Measurements from ENCODE around the gene DCDC1. TPM values are rescaled to one million over a fixed set of nuclear protein-coding genes. Genes with fewer than 3 reads are reported as not detected.

DCDC1 gene
- total and polyA plus RNA-seq, 9 of the 15 experiments (the other 6 are each of a cell fraction or from before 2014, with no cell fraction given), result 0.05 to 0.18 (median 0.08) TPM; not detected in 3

- Histone ChIP-seq H3K4me2 (ENCODE audit: insufficient read depth, low read length) (no peak overlapping the region), H3K4me3 (no peak overlapping the region), H3K9me1 (ENCODE audit: control insufficient read depth, insufficient read depth, low read length) (no peaks in the 10 kb centered on the region), H4K20me1 (replicated peaks; ENCODE audit: control insufficient read depth, insufficient read depth, low read length) (no peaks in the 10 kb centered on the region), H3K27ac (ENCODE audit: extremely low read depth, low read depth, low read length) (no peak overlapping the region), H3K9ac (ENCODE audit: insufficient read depth in 1 of 2, low read depth in 2 of 2, low read length in 2 of 2) (no peak overlapping the region), H2AFZ (ENCODE audit: low read depth, low read length) (no peak overlapping the region), H3K27me3 (ENCODE audit: control insufficient read depth in 2 of 2, insufficient read depth in 2 of 2, low read length in 2 of 2) (no peaks in the 10 kb centered on the region), H3K36me3 (ENCODE audit: control insufficient read depth, insufficient read depth, low read length) (no peaks in the 10 kb centered on the region), H3K79me2 (ENCODE audit: control insufficient read depth, insufficient read depth, low read length) (no peaks in the 10 kb centered on the region), H3K4me1 (replicated peaks in 1 of 2; ENCODE audit: control insufficient read depth in 2 of 2, insufficient read depth in 2 of 2, low read length in 2 of 2) (no peaks in the 10 kb centered on the region), H3K9me3 (replicated peaks; ENCODE audit: control insufficient read depth, insufficient read depth, low read depth, low read length) (no peaks in the 10 kb centered on the region; the same call in 1 of the 2 replicates)
- CTCF ChIA-PET (ENCODE audit: low intra/inter-chr PET ratio), result no interaction called here
- FAIRE-seq, result no peak
- no peak for ATAC-seq
- POLR2A ChIA-PET, result no interaction called here
- no TSS peak for BruUV-seq (replicated peaks)
- in situ Hi-C loops (cut with MboI) (no loop called here), intact Hi-C loops (cut with micrococcal nuclease) (no loop called here)
- DNase-seq (ENCODE audit: extremely low read depth in 1 of 4, low spot score in 3 of 4), result no peak
- TF ChIP-seq NCOA6 (IDR thresholded peaks at IDR 0.05) (no peak), ZBTB12 (CRISPR knock-in tag; IDR thresholded peaks at IDR 0.05) (no peak), SREBF2 (CRISPR knock-in tag; IDR thresholded peaks at IDR 0.05) (no peak), ZNF592 (IDR thresholded peaks at IDR 0.05) (no peak), E2F4 (CRISPR knock-in tag; IDR thresholded peaks at IDR 0.05; ENCODE audit: low read depth) (no peak), ZBTB40 (IDR thresholded peaks at IDR 0.05) (no peak), ZBTB40 (CRISPR knock-in tag; IDR thresholded peaks at IDR 0.05) (no peak)
These were observed 402.0 kb downstream of the DCDC1 start for GRCh38 chr11:30967579-30967978.

All from K562 (cell line).